Liver (tissue), 9 donors: ENCODE measurements around the gene DZIP1. TPM values are rescaled to one million over a fixed set of nuclear protein-coding genes. Genes with fewer than 3 reads are reported as not detected.
A peak's percentile ranks its signal among the peaks of the same experiment; 100 is the strongest.

Experiments
- DNase-seq: peaks from one replicate; pipeline ENCODE4 v3.0.0-alpha.2; 2017; ENCODE audit warnings: low spot score
- H3K27ac ChIP-seq, 2 donors: one replicate each; pipeline ENCODE4 v1.7.0; 2013; ENCODE audit warnings: inconsistent platforms in 2 of 2, low read length in 2 of 2, control low read depth in 1 of 2, low read depth in 1 of 2, mild to moderate bottlenecking in 1 of 2
- H3K27me3 ChIP-seq, 4 donors: one replicate each; pipeline versions ENCODE4 v1.6.1 to v1.7.0; 2013; ENCODE audit warnings: low read length in 3 of 4, inconsistent platforms in 1 of 4, mild to moderate bottlenecking in 1 of 4, moderate library complexity in 1 of 4; ENCODE audit not compliant: control insufficient read depth in 4 of 4, insufficient read depth in 4 of 4
- H3K36me3 ChIP-seq, 4 donors: one replicate each; pipeline versions ENCODE4 v1.6.1 to v1.7.0; 2013; ENCODE audit warnings: low read length in 3 of 4, mild to moderate bottlenecking in 3 of 4, low read depth in 1 of 4, moderate library complexity in 1 of 4; ENCODE audit not compliant: control insufficient read depth in 4 of 4, insufficient read depth in 3 of 4
- H3K4me1 ChIP-seq, 4 donors: one replicate each; pipeline versions ENCODE4 v1.6.1 to v1.7.0; 2013; ENCODE audit warnings: low read length in 3 of 4, mild to moderate bottlenecking in 3 of 4, moderate library complexity in 1 of 4; ENCODE audit not compliant: control insufficient read depth in 4 of 4, insufficient read depth in 4 of 4
- H3K4me3 ChIP-seq, 3 donors: one replicate each; pipeline versions ENCODE4 v1.6.1 to v1.7.0; 2013; ENCODE audit warnings: low read length in 3 of 3, control low read depth in 1 of 3, low read depth in 1 of 3, mild to moderate bottlenecking in 1 of 3
- H3K9ac ChIP-seq, 2 donors: one replicate each; pipeline ENCODE4 v1.7.0; 2013; ENCODE audit warnings: low read length in 2 of 2, mild to moderate bottlenecking in 2 of 2, moderate library complexity in 2 of 2, control low read depth in 1 of 2, low read depth in 1 of 2
- H3K9me3 ChIP-seq, 4 donors: one replicate each; pipeline versions ENCODE4 v1.6.1 to v1.7.0; 2013; ENCODE audit warnings: low read length in 3 of 4; ENCODE audit not compliant: control insufficient read depth in 4 of 4
- ATF3 ChIP-seq: IDR thresholded peaks from 2 replicates; pipeline ENCODE4 v1.6.1; 2016; ENCODE audit warnings: antibody characterized with exemption
- CTCF ChIP-seq: fragments of 150-350 bp; IDR thresholded peaks from 2 replicates; pipeline ENCODE4 v1.5.1; 2017; ENCODE audit warnings: improper control_type of control experiment, low read depth, low read length; ENCODE audit not compliant: missing input control
- EGR1 ChIP-seq, 2 donors: IDR thresholded peaks; 2 replicates each; pipeline ENCODE4 v1.6.1; 2016 to 2018; ENCODE audit warnings: antibody characterized with exemption in 2 of 2, low read depth in 2 of 2
- FOXA1 ChIP-seq: IDR thresholded peaks from 2 replicates; pipeline ENCODE4 v1.6.1; 2016; ENCODE audit warnings: antibody characterized with exemption
- FOXA2 ChIP-seq: IDR thresholded peaks from 2 replicates; pipeline ENCODE4 v1.6.1; 2016; ENCODE audit warnings: antibody characterized with exemption
- GABPA ChIP-seq, 2 donors: IDR thresholded peaks in 1 of 2; conservative IDR thresholded peaks in 1 of 2; 2 replicates each; pipeline ENCODE4 v1.6.1; 2016; ENCODE audit warnings: antibody characterized with exemption in 2 of 2, mild to moderate bottlenecking in 1 of 2, moderate library complexity in 1 of 2
- HNF4A ChIP-seq, 2 donors: conservative IDR thresholded peaks; 2 replicates each; pipeline ENCODE4 v1.6.1; 2016; ENCODE audit warnings: antibody characterized with exemption in 2 of 2, mild to moderate bottlenecking in 2 of 2
- HNF4G ChIP-seq: IDR thresholded peaks from 2 replicates; pipeline ENCODE4 v1.6.1; 2016; ENCODE audit warnings: antibody characterized with exemption
- JUND ChIP-seq, 2 donors: IDR thresholded peaks; 2 replicates each; pipeline ENCODE4 v1.6.1; 2016; ENCODE audit warnings: antibody characterized with exemption in 2 of 2
- MAX ChIP-seq: IDR thresholded peaks from 2 replicates; pipeline ENCODE4 v1.6.1; 2016; ENCODE audit warnings: antibody characterized with exemption
- NR2F2 ChIP-seq: IDR thresholded peaks from 2 replicates; pipeline ENCODE4 v1.6.1; 2016; ENCODE audit warnings: antibody characterized with exemption
- RAD21 ChIP-seq, 2 donors: IDR thresholded peaks; 2 replicates each; pipeline ENCODE4 v1.6.1; 2016; ENCODE audit warnings: antibody characterized with exemption in 2 of 2, mild to moderate bottlenecking in 2 of 2
- RXRA ChIP-seq, 2 donors: IDR thresholded peaks; 2 replicates each; pipeline ENCODE4 v1.6.1; 2017 to 2018; ENCODE audit warnings: antibody characterized with exemption in 2 of 2, mild to moderate bottlenecking in 1 of 2
- SP1 ChIP-seq: IDR thresholded peaks from 2 replicates; pipeline ENCODE4 v1.6.1; 2018; ENCODE audit warnings: antibody characterized with exemption, mild to moderate bottlenecking
- TAF1 ChIP-seq: conservative IDR thresholded peaks from 2 replicates; pipeline ENCODE4 v1.6.1; 2016; ENCODE audit warnings: antibody characterized with exemption, mild to moderate bottlenecking
- YY1 ChIP-seq: IDR thresholded peaks from 2 replicates; pipeline ENCODE4 v1.6.1; 2016; ENCODE audit warnings: antibody characterized with exemption, mild to moderate bottlenecking
- WGBS: extraction: QIAGEN DNeasy Blood & Tissue Kit; methylation state at CpG from one replicate; pipeline ENCODE4 v1.1.7; 2013; 5-methylcytosine and 5-hydroxymethylcytosine counted together
- polyA plus RNA-seq, 2 donors: library from polyadenylated mRNA; stranded (reverse) in 1 of 2; unstranded in 1 of 2; fragments of 200-250 nt in 1 of 2; fragments of >200 nt in 1 of 2; fragmentation: Nextera tagmentation in 1 of 2; extraction: Ambion mirVana in 1 of 2; gene quantifications; one replicate each; pipeline versions ENCODE4 v1.2.1 to v1.2.3, GENCODE V29; 2013 to 2015
- total RNA-seq, 2 donors: library from RNA; depleted of rRNA; stranded (reverse); fragments of >200 nt; gene quantifications; one replicate each; pipeline ENCODE4 v1.2.3, GENCODE V29; 2014
- donor health status: healthy.
- donor health status: healthy.
- donor health status: healthy.
- donor health status: healthy.
- donor health status: healthy.

The DZIP1 gene
- total and polyA plus RNA-seq, 4 donors = 0.46 to 2.0 (median 1.3) TPM

- TF ChIP-seq SP1 = no peak
- no peak for TF ChIP-seq GABPA (IDR thresholded peaks at IDR 0.05 in 1 of 2, conservative IDR thresholded peaks at IDR 0.05 in 1 of 2)
- no peak for TF ChIP-seq NR2F2
- TF ChIP-seq ATF3 = no peak
- TF ChIP-seq MAX = no peak
- TF ChIP-seq RAD21 (IDR thresholded peaks at IDR 0.05) = no peak
- no peak for TF ChIP-seq EGR1 (IDR thresholded peaks at IDR 0.05; ENCODE audit: low read depth in 2 of 2)
- TF ChIP-seq TAF1 = no peak
- no peak for TF ChIP-seq FOXA2
- TF ChIP-seq RXRA (IDR thresholded peaks at IDR 0.05) = no peak
- no peak for TF ChIP-seq FOXA1
- no peak for TF ChIP-seq JUND (IDR thresholded peaks at IDR 0.05)
- no peak for TF ChIP-seq HNF4A (conservative IDR thresholded peaks at IDR 0.05)
- TF ChIP-seq CTCF = no peak
- 76% methylated on average over 3 of the region's 3 CpGs for WGBS
- no peak overlapping the region for H3K9ac ChIP-seq
- H3K4me1 ChIP-seq = peaks cover 7 to 23% (median 13%) of the 10 kb centered on the region in 4 donors
- no peaks in the 10 kb centered on the region for H3K36me3 ChIP-seq
- H3K9me3 ChIP-seq = no peaks in the 10 kb centered on the region
- no peak overlapping the region for H3K27ac ChIP-seq
- DNase-seq = no peak
- H3K4me3 ChIP-seq = no peak overlapping the region
- no peaks in the 10 kb centered on the region for H3K27me3 ChIP-seq
Measured at GRCh38 chr13:95642999-95643398, 1.5 kb downstream of the DZIP1 start.

- Histone ChIP-seq H3K9me3 (no peaks in the 10 kb centered on the region), H3K27ac (no peak overlapping the region), H3K27me3 (no peaks in the 10 kb centered on the region), H3K4me1 (peaks cover 7 to 23% (median 13%) of the 10 kb centered on the region in 4 donors), H3K9ac (no peak overlapping the region), H3K4me3 (peak overlapping the region; percentile 28 to 54 (median 32)), H3K36me3 (no peaks in the 10 kb centered on the region)
- 6% methylated on average over 35 of the region's 35 CpGs for WGBS
- DNase-seq = peak; percentile 58
- TF ChIP-seq YY1 (peak; percentile 48), HNF4G (peak; percentile 90), GABPA (IDR thresholded peaks at IDR 0.05 in 1 of 2, conservative IDR thresholded peaks at IDR 0.05 in 1 of 2) (no peak), HNF4A (conservative IDR thresholded peaks at IDR 0.05) (peak; percentile 97 to 99), RXRA (IDR thresholded peaks at IDR 0.05) (peak in 1 of 2 donors; percentile 34), SP1 (peak; percentile 51), NR2F2 (no peak)
Measured at GRCh38 chr13:95642028-95642621, 2.4 kb downstream of the DZIP1 start.
